ENCODE data around the gene EDC4.

The EDC4 gene

GRCh38 chr16:67880584-67880983 is 7.7 kb downstream of the EDC4 start:
- no peak for DNase-seq

- DNase-seq = no peak
Measured at GRCh38 chr16:67881621-67882161, 8.8 kb downstream of the EDC4 start.

- no peak for DNase-seq
Measured at GRCh38 chr16:67882374-67883145, 9.7 kb downstream of the EDC4 start.

GRCh38 chr16:67883146-67883871 is 10.5 kb downstream of the EDC4 start:
- no peak for DNase-seq

- peak; percentile 4 for DNase-seq
Measured at GRCh38 chr16:67883872-67884261, 11.0 kb downstream of the EDC4 start.

- no peak for DNase-seq
Measured at GRCh38 chr16:67884684-67885083, 11.8 kb downstream of the EDC4 start, which contains the start of gene NRN1L. Gene NRN1L, plus strand, starts transcription at chr16:67884885. Its CDS starts 19 bp downstream, at chr16:67884904.

GRCh38 chr16:67885545-67885944 is 12.7 kb downstream of the EDC4 start:
- no peak for DNase-seq

- DNase-seq = no peak
Measured at GRCh38 chr16:67885976-67886375, 13.1 kb downstream of the EDC4 start.

- no peak for DNase-seq
Measured at GRCh38 chr16:67886387-67886786, 13.5 kb downstream of the EDC4 start.

GRCh38 chr16:67888331-67888730 is 15.5 kb downstream of the EDC4 start:
- no peak for DNase-seq

GRCh38 chr16:67892375-67892774 is 19.5 kb downstream of the EDC4 start:
- DNase-seq = no peak

- DNase-seq = peak; percentile 90
Measured at GRCh38 chr16:67892899-67893742, 20.3 kb downstream of the EDC4 start, which contains the start of gene PSKH1. Gene PSKH1, plus strand, starts transcription at chr16:67893254. Its CDS starts 15,496 bp downstream, at chr16:67908750.

- DNase-seq = no peak
Measured at GRCh38 chr16:67893743-67894399, 21.0 kb downstream of the EDC4 start.

- DNase-seq = no peak
Measured at GRCh38 chr16:67897231-67897630, 24.4 kb downstream of the EDC4 start.

- DNase-seq = no peak
Measured at GRCh38 chr16:67901734-67902133, 28.9 kb downstream of the EDC4 start.

- no peak for DNase-seq
Measured at GRCh38 chr16:67902831-67903230, 30.0 kb downstream of the EDC4 start.

GRCh38 chr16:67907397-67908180 is 34.7 kb downstream of the EDC4 start:
- DNase-seq = no peak

- DNase-seq = no peak
Measured at GRCh38 chr16:67909056-67909742, 36.3 kb downstream of the EDC4 start.

- DNase-seq = no peak
Measured at GRCh38 chr16:67910158-67910557, 37.3 kb downstream of the EDC4 start.

GRCh38 chr16:67914758-67915495 is 42.1 kb downstream of the EDC4 start:
- no peak for DNase-seq

Measured in KG1 (cell line).